ENCODE data around the gene MEFV. TPM values are rescaled to one million over a fixed set of nuclear protein-coding genes. Genes with fewer than 3 reads are reported as not detected.
A peak's percentile ranks its signal among the peaks of the same experiment; 100 is the strongest.
"Not testable (repeated sequence)": the region's sequence is repeated elsewhere in the genome, so short reads cannot be mapped to it uniquely, and the experiment has no call there.

Gene MEFV
- total RNA-seq, 2 donors from 2014 or later, result 0.82 to 2.2 TPM

GRCh38 chr16:3274947-3275346, 18.5 kb upstream of the MEFV start:
- Histone ChIP-seq H3K27ac (no peak overlapping the region), H3K27me3 (no peaks in the 10 kb centered on the region), H3K4me1 (no peaks in the 10 kb centered on the region), H3K9me3 (no peaks in the 10 kb centered on the region), H3K4me3 (no peak overlapping the region), H3K36me3 (no peaks in the 10 kb centered on the region)
- TF ChIP-seq CTCF (IDR thresholded peaks at IDR 0.05), result no peak
- no peak for DNase-seq (ENCODE audit: low spot score)

DNA sequence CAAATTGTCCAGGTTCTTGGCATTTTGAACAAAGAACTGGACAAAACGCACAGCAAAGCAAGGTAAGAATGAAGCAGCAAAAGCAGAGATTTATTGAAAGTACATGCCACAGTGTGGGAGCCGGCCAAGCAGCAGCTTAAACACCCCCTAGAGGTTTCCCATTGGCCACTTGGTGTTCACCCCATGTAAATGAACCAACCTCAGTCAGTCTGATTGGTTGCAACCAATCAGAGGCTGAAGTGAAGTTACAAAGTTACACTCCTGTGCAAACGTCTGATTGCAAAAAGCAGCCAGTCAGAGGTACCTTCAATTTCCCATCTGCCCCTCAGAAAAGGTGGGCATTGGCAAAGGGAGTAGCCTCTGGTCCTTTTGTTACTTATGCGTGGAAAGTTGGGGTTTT, 18.1 kb upstream of the MEFV start:
- H3K27ac ChIP-seq, result no peak overlapping the region
- no peak for DNase-seq (ENCODE audit: low spot score)
- H3K27me3 ChIP-seq, result no peaks in the 10 kb centered on the region
- no peak for TF ChIP-seq CTCF (IDR thresholded peaks at IDR 0.05)
- no peak overlapping the region for H3K4me3 ChIP-seq
- peaks cover 0 to under 1% of the 10 kb centered on the region in 2 donors for H3K9me3 ChIP-seq
- H3K4me1 ChIP-seq, result no peaks in the 10 kb centered on the region
- no peaks in the 10 kb centered on the region for H3K36me3 ChIP-seq

DNA sequence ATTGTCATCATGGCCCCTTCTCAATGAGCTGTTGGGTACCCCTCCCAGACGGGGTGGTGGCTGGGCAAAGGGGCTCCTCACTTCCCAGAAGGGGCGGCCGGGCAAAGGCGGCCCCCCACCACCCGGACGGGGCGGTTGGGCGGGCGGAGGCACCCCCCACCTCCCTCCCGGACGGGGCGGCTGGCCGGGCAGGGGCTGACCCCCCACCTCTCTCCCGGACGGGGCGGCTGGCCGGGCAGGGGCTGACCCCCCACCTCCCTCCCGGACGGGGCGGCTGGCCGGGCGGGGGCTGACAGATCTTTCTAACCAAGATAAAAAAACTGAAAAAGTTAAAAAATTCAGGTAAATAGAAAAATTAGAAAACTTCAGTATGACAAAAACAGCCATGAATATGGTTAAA, 14.8 kb upstream of the MEFV start:
- DNase-seq (ENCODE audit: low spot score); H3K4me1 ChIP-seq; H3K27me3 ChIP-seq; H3K27ac ChIP-seq; H3K4me3 ChIP-seq: not testable (repeated sequence)
- Histone ChIP-seq H3K9me3 (peaks cover 0 to 22% of the 10 kb centered on the region in 2 donors), H3K36me3 (peaks cover 16% of the 10 kb centered on the region)

DNA sequence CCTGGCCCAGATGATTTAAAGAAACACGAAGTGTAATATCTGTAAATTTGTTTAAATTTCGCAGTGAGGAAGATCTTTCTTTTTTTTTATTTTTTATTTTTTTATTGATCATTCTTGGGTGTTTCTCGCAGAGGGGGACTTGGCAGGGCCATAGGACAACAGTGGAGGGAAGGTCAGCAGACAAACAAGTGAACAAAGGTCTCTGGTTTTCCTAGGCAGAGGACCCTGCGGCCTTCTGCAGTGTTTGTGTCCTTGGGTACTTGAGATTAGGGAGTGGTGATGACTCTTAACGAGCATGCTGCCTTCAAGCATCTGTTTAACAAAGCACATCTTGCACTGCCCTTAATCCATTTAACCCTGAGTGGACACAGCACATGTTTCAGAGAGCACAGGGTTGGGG, 14.3 kb upstream of the MEFV start:
- DNase-seq (ENCODE audit: low spot score); H3K4me1 ChIP-seq; H3K4me3 ChIP-seq; H3K27ac ChIP-seq; H3K27me3 ChIP-seq: not testable (repeated sequence)
- H3K36me3 ChIP-seq, result peaks cover 18% of the 10 kb centered on the region
- H3K9me3 ChIP-seq, result peaks cover 0 to 24% of the 10 kb centered on the region in 2 donors

DNA sequence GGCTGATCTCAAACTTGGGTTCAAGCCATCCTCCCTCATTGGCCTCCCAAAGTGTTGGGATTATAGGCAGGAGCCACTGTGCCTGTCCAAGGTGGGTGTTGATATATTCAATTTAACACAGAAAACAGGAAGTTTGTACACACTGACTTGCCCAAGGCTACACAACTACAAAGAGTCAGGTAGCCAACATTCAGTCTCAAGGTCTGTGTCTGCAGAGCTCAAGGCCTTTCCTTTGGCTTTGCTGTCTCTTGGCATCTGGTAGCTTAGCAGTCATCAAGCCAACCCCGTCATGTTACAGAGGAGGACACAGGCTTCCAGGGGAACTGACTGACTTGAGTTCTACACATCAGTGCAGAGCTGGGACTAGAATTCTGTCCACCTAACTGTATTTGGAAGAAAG, 11.9 kb upstream of the MEFV start:
- Histone ChIP-seq H3K9me3 (peaks cover 0 to 34% of the 10 kb centered on the region in 2 donors), H3K4me1 (peaks cover 0 to 16% of the 10 kb centered on the region in 2 donors), H3K4me3 (no peak overlapping the region), H3K27ac (no peak overlapping the region), H3K36me3 (peaks cover 22% of the 10 kb centered on the region), H3K27me3 (no peaks in the 10 kb centered on the region)
- no peak for TF ChIP-seq CTCF (IDR thresholded peaks at IDR 0.05)
- DNase-seq (ENCODE audit: low spot score), result no peak

DNA sequence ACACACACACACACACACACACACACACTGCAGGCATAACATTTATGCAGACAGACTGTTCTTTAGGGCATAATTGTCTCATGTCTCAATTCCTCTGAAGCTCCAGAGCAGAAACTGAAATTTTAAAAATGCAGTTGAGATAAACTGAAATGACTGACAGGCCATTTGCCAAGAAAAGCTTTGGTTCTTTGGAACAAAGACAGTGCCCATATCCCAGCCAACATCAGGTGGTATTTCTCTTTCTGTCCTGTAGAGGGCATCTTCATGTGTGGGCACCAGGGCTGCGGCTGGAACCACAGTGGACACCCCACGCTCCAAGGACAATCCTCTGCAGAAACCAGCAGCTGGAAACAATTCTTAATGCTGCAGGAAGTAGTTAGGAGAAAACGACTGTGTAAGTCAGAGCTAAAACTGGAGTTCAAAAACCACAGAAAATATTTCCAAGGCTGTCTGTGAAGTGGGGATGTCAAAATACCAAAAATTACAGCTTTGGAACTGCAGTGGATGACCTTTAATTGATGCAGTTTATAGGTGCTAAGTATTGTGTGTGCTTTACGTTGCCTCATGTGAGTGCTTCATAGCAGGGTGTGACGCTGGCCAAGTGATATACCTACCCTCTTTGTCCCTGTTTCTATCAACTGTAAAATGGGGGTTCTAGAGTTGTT, 10.6 kb upstream of the MEFV start:
- Histone ChIP-seq H3K27ac (no peak overlapping the region), H3K9me3 (peaks cover 0 to 34% of the 10 kb centered on the region in 2 donors)

More for the DNA sequence above, 10.6 kb upstream of the MEFV start:
- no peak for DNase-seq (ENCODE audit: low spot score)
- H3K4me1 ChIP-seq, result peaks cover 0 to 16% of the 10 kb centered on the region in 2 donors
- H3K36me3 ChIP-seq, result peaks cover 22% of the 10 kb centered on the region
- H3K4me3 ChIP-seq, result no peak overlapping the region
- no peaks in the 10 kb centered on the region for H3K27me3 ChIP-seq
- TF ChIP-seq CTCF (IDR thresholded peaks at IDR 0.05), result peak in 1 of 2 donors; percentile 46
